DOHH2 (cell line): ENCODE data around the gene OXCT2.

Source experiments
- EZH2phosphoT487 ChIP-seq: fragments of 200-600 bp; sonication (generic); IDR thresholded peaks from 2 replicates; pipeline ENCODE4 v1.6.1; 2017; ENCODE audit warnings: borderline replicate concordance, mild to moderate bottlenecking, antibody characterized with exemption, low read length, moderate library complexity, mixed read lengths
- TF ChIP-seq, protein P1 (sequence below): fragments of 200-600 bp; sonication (generic); IDR thresholded peaks from one replicate; pipeline ENCODE4 v1.5.1; 2014; ENCODE audit warnings: antibody characterized with exemption, mild to moderate bottlenecking, low read depth, low read length; ENCODE audit not compliant: poor library complexity, severe bottlenecking

DNA sequence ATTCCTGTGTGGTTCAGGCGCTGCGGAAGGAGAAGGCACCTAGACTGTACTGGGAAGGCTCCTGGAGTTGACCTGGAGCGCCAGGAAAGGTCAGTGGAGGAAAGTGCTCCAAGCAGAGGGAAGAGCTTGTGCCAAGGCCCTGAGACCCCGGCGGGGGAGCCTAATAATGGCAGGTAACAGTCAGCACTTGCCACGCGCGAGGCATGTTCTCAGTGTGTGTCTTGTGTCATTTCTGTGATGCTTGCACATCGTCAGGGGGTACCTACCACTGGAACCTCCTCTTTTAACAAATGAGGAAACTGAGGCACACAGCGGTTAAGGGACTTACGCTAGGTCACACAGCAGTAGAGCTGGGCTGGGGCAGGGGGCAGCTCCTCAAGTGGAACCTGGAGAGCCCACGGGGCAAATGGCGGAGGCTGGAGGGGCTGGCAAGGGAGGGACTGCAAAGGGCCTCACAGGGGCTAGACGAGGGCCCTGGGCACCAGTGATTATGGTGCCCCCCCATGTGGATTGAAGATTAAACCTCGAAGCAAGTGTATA is 18.5 kb upstream of the OXCT2 start:
- TF ChIP-seq, protein P1, sequence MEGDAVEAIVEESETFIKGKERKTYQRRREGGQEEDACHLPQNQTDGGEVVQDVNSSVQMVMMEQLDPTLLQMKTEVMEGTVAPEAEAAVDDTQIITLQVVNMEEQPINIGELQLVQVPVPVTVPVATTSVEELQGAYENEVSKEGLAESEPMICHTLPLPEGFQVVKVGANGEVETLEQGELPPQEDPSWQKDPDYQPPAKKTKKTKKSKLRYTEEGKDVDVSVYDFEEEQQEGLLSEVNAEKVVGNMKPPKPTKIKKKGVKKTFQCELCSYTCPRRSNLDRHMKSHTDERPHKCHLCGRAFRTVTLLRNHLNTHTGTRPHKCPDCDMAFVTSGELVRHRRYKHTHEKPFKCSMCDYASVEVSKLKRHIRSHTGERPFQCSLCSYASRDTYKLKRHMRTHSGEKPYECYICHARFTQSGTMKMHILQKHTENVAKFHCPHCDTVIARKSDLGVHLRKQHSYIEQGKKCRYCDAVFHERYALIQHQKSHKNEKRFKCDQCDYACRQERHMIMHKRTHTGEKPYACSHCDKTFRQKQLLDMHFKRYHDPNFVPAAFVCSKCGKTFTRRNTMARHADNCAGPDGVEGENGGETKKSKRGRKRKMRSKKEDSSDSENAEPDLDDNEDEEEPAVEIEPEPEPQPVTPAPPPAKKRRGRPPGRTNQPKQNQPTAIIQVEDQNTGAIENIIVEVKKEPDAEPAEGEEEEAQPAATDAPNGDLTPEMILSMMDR: no peak
- TF ChIP-seq EZH2phosphoT487: no peak
